Neural cell (in vitro differentiated cells): ENCODE data around the gene GLRA2. TPM values are rescaled to one million over a fixed set of nuclear protein-coding genes. Genes with fewer than 3 reads are reported as not detected.
"Not testable (repeated sequence)": the region's sequence is repeated elsewhere in the genome, so short reads cannot be mapped to it uniquely, and the experiment has no call there.

Experiments
- H2AFZ ChIP-seq: fragments of 200-600, 300-800 bp; sonication (generic), shearing (Covaris generic); 2 replicates; pipeline ENCODE4 v1.6.0; 2014; ENCODE audit warnings: low read depth, mild to moderate bottlenecking, antibody characterized with exemption, low read length, moderate library complexity
- H3F3A ChIP-seq: fragments of 200-600 bp; shearing (Covaris generic); 2 replicates; pipeline ENCODE4 v1.6.1; 2016; ENCODE audit warnings: mild to moderate bottlenecking, moderate library complexity, mixed read lengths, antibody characterized with exemption, low read length; ENCODE audit not compliant: insufficient read depth, poor library complexity, severe bottlenecking
- H3K27ac ChIP-seq: fragments of 200-600, 300-800 bp; sonication (generic), shearing (Covaris generic); 2 replicates; pipeline ENCODE4 v1.5.1; 2014; ENCODE audit warnings: mild to moderate bottlenecking, low read length, moderate library complexity
- H3K27me3 ChIP-seq: fragments of 300-800, 200-600 bp; sonication (generic), shearing (Covaris generic); 2 replicates; pipeline ENCODE4 v1.6.0; 2014; ENCODE audit warnings: mild to moderate bottlenecking, low read depth, low read length, moderate library complexity; ENCODE audit not compliant: insufficient read depth
- H3K36me3 ChIP-seq: fragments of 300-800, 200-600 bp; sonication (generic), shearing (Covaris generic); 2 replicates; pipeline ENCODE4 v1.5.1; 2014; ENCODE audit warnings: mild to moderate bottlenecking, antibody characterized with exemption, low read length, moderate library complexity; ENCODE audit not compliant: insufficient read depth
- H3K4me2 ChIP-seq: fragments of 300-800, 200-600 bp; sonication (generic), shearing (Covaris generic); 2 replicates; pipeline ENCODE4 v1.6.0; 2014; ENCODE audit warnings: mild to moderate bottlenecking, low read length
- H3K4me3 ChIP-seq: fragments of 300-800, 200-600 bp; sonication (generic), shearing (Covaris generic); 2 replicates; pipeline ENCODE4 v1.5.1; 2014; ENCODE audit warnings: mild to moderate bottlenecking, low read length, moderate library complexity
- H3K79me2 ChIP-seq: fragments of 200-600 bp; shearing (Covaris generic); replicated peaks from 2 replicates; pipeline ENCODE4 v1.6.0; 2014; ENCODE audit warnings: mild to moderate bottlenecking, low read length, moderate library complexity; ENCODE audit not compliant: insufficient read depth
- H3K9ac ChIP-seq: fragments of 300-800, 200-600 bp; sonication (generic), shearing (Covaris generic); 2 replicates; pipeline ENCODE4 v1.6.1; 2016; ENCODE audit warnings: mild to moderate bottlenecking, low read length, mixed read lengths
- H3K9me2 ChIP-seq: fragments of 200-600 bp; shearing (Covaris generic); 2 replicates; pipeline ENCODE4 v1.6.1; 2016; ENCODE audit warnings: mild to moderate bottlenecking, low read length, mixed read lengths; ENCODE audit not compliant: insufficient read depth
- H3K9me3 ChIP-seq: fragments of 200-600, 300-800 bp; sonication (generic), shearing (Covaris generic); 2 replicates; pipeline ENCODE4 v1.6.1; 2016; ENCODE audit warnings: mild to moderate bottlenecking, mixed run types, low read length, moderate library complexity, mixed read lengths
- H4K20me1 ChIP-seq: fragments of 200-600 bp; shearing (Covaris generic); 2 replicates; pipeline ENCODE4 v1.6.1; 2016; ENCODE audit warnings: mild to moderate bottlenecking, mixed run types; ENCODE audit not compliant: insufficient read depth
- EP300 ChIP-seq: fragments of 450-650 bp; conservative IDR thresholded peaks from 2 replicates; pipeline ENCODE4 v1.6.1; 2014; ENCODE audit warnings: antibody characterized with exemption, mild to moderate bottlenecking, moderate library complexity; ENCODE audit not compliant: poor library complexity, severe bottlenecking
- EZH2 ChIP-seq: fragments of 200-600, 300-800 bp; shearing (Covaris generic), sonication (generic); IDR thresholded peaks from 2 replicates; pipeline ENCODE4 v1.6.1; 2014; ENCODE audit warnings: antibody characterized with exemption, low read length, borderline replicate concordance, mild to moderate bottlenecking; ENCODE audit not compliant: insufficient read depth, poor library complexity, severe bottlenecking
- MXI1 ChIP-seq: fragments of 450-650 bp; conservative IDR thresholded peaks from 2 replicates; pipeline ENCODE4 v1.6.1; 2014; ENCODE audit warnings: antibody characterized with exemption, mild to moderate bottlenecking; ENCODE audit not compliant: poor library complexity, severe bottlenecking
- POLR2AphosphoS5 ChIP-seq: IDR thresholded peaks from 2 replicates; pipeline ENCODE4 v1.6.1; 2012
- RAD21 ChIP-seq: fragments of 450-650 bp; conservative IDR thresholded peaks from 2 replicates; pipeline ENCODE4 v1.6.1; 2014; ENCODE audit warnings: antibody characterized with exemption, mild to moderate bottlenecking, moderate library complexity
- SMC3 ChIP-seq: fragments of 450-650 bp; conservative IDR thresholded peaks from 2 replicates; pipeline ENCODE4 v1.6.1; 2014; ENCODE audit warnings: antibody characterized with exemption, mild to moderate bottlenecking, moderate library complexity; ENCODE audit not compliant: poor library complexity
- TAF1 ChIP-seq: IDR thresholded peaks from 2 replicates; pipeline ENCODE4 v1.6.1; 2012; ENCODE audit warnings: low read depth
- polyA plus RNA-seq: library from polyadenylated mRNA; depleted of rRNA; stranded (reverse); fragments of >200 nt; gene quantifications from 2 replicates; pipeline ENCODE4 v1.2.3, GENCODE V29; 2014
- TF ChIP-seq, protein P1 (sequence below): fragments of 450-650 bp; IDR thresholded peaks from 2 replicates; pipeline ENCODE4 v1.5.1; 2014; ENCODE audit warnings: antibody characterized with exemption, mild to moderate bottlenecking, moderate library complexity; ENCODE audit not compliant: poor library complexity, severe bottlenecking
- TF ChIP-seq, protein P2 (sequence below): IDR thresholded peaks from 2 replicates; pipeline ENCODE4 v1.6.1; 2012; ENCODE audit warnings: borderline replicate concordance

GLRA2 gene
- polyA plus RNA-seq, 1 donor from 2014 or later = 18.6 TPM

DNA sequence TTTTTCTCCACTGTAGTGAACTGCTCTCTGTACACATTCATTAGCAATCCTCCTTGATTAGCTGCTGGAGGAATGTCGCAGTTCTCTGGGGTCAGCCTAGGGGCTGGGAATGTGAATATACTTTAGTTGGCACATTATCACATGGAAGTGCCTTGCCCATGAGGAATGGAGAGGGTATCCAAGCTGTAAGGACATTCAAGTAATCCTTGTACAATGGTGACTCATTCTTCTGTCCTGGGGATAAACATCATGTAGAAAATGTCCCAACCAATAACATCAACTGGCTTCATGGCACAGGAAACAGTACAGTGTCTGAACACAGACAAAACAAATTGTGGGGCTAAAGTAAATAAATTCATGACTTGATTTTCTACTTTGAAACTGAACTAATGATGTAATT lies 147.1 kb downstream of the GLRA2 start:
- no peak for TF ChIP-seq EZH2
- TF ChIP-seq MXI1 = no peak
- no peak for TF ChIP-seq SMC3
- TF ChIP-seq, protein P1, sequence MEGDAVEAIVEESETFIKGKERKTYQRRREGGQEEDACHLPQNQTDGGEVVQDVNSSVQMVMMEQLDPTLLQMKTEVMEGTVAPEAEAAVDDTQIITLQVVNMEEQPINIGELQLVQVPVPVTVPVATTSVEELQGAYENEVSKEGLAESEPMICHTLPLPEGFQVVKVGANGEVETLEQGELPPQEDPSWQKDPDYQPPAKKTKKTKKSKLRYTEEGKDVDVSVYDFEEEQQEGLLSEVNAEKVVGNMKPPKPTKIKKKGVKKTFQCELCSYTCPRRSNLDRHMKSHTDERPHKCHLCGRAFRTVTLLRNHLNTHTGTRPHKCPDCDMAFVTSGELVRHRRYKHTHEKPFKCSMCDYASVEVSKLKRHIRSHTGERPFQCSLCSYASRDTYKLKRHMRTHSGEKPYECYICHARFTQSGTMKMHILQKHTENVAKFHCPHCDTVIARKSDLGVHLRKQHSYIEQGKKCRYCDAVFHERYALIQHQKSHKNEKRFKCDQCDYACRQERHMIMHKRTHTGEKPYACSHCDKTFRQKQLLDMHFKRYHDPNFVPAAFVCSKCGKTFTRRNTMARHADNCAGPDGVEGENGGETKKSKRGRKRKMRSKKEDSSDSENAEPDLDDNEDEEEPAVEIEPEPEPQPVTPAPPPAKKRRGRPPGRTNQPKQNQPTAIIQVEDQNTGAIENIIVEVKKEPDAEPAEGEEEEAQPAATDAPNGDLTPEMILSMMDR = no peak
- no peak for TF ChIP-seq TAF1
- TF ChIP-seq EP300 = no peak
- TF ChIP-seq POLR2AphosphoS5 = no peak
- TF ChIP-seq RAD21 = no peak
- TF ChIP-seq, protein P2, sequence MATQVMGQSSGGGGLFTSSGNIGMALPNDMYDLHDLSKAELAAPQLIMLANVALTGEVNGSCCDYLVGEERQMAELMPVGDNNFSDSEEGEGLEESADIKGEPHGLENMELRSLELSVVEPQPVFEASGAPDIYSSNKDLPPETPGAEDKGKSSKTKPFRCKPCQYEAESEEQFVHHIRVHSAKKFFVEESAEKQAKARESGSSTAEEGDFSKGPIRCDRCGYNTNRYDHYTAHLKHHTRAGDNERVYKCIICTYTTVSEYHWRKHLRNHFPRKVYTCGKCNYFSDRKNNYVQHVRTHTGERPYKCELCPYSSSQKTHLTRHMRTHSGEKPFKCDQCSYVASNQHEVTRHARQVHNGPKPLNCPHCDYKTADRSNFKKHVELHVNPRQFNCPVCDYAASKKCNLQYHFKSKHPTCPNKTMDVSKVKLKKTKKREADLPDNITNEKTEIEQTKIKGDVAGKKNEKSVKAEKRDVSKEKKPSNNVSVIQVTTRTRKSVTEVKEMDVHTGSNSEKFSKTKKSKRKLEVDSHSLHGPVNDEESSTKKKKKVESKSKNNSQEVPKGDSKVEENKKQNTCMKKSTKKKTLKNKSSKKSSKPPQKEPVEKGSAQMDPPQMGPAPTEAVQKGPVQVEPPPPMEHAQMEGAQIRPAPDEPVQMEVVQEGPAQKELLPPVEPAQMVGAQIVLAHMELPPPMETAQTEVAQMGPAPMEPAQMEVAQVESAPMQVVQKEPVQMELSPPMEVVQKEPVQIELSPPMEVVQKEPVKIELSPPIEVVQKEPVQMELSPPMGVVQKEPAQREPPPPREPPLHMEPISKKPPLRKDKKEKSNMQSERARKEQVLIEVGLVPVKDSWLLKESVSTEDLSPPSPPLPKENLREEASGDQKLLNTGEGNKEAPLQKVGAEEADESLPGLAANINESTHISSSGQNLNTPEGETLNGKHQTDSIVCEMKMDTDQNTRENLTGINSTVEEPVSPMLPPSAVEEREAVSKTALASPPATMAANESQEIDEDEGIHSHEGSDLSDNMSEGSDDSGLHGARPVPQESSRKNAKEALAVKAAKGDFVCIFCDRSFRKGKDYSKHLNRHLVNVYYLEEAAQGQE = no peak
- no peak overlapping the region for H2AFZ ChIP-seq
- H3K9me2 ChIP-seq = no peaks in the 10 kb centered on the region
- H3K27ac ChIP-seq = no peak overlapping the region
- no peaks in the 10 kb centered on the region for H4K20me1 ChIP-seq
- H3F3A ChIP-seq = no peaks in the 10 kb centered on the region
- no peak overlapping the region for H3K9ac ChIP-seq
- no peaks in the 10 kb centered on the region for H3K27me3 ChIP-seq
- H3K4me2 ChIP-seq = no peak overlapping the region
- no peaks in the 10 kb centered on the region for H3K79me2 ChIP-seq
- H3K9me3 ChIP-seq = no peaks in the 10 kb centered on the region
- H3K4me3 ChIP-seq = no peak overlapping the region
- H3K36me3 ChIP-seq = no peaks in the 10 kb centered on the region

DNA sequence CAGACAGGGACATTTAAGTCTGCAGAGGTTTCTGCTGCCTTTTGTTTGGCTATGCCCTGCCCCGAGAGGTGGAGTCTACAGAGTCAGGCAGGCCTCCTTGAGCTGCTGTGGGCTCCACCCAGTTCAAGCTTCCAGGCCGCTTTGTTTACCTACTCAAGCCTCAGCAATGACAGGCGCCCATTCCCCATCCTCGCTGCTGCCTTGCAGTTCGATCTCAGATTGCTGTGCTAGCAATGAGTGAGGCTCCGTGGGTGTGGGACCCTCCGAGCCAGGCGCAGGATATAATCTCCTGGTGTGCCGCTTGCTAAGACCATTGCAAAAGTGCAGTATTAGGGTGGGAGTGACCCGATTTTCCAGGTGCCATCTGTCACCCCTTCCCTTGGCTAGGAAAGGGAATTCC lies 159.0 kb downstream of the GLRA2 start:
- not testable (repeated sequence) for H3K9ac ChIP-seq, H3K4me2 ChIP-seq

DNA sequence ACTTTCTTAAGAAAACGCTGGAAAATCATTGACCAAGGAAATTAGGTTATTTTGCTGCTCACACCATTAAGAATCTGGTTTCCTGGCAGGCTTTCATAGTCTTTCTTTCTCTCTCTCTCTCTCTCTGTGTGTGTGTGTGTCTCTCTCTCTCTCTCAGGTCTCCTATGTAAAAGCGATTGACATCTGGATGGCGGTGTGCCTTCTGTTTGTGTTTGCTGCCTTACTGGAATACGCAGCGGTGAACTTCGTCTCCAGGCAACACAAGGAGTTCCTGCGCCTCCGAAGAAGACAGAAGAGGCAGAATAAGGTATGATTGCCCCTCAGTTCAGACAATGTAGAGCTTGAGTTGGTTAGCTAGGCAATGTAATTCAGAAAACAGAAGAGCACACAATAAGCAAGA lies 161.2 kb downstream of the GLRA2 start:
- no peaks in the 10 kb centered on the region for H3K27me3 ChIP-seq

More for the DNA sequence above, 159.0 kb downstream of the GLRA2 start:
- not testable (repeated sequence) for H3K9me2 ChIP-seq, H3F3A ChIP-seq, H3K36me3 ChIP-seq, H3K9me3 ChIP-seq, H3K27ac ChIP-seq, H2AFZ ChIP-seq, H3K79me2 ChIP-seq, H3K27me3 ChIP-seq, H4K20me1 ChIP-seq, H3K4me3 ChIP-seq

More for the DNA sequence above, 161.2 kb downstream of the GLRA2 start:
- no peaks in the 10 kb centered on the region for H3K79me2 ChIP-seq
- H3K4me3 ChIP-seq = no peak overlapping the region
- no peaks in the 10 kb centered on the region for H3K9me3 ChIP-seq
- no peaks in the 10 kb centered on the region for H3F3A ChIP-seq
- H3K9ac ChIP-seq = no peak overlapping the region
- TF ChIP-seq POLR2AphosphoS5 = no peak
- TF ChIP-seq EP300 = no peak
- TF ChIP-seq TAF1 = no peak
- no peak for TF ChIP-seq MXI1
- TF ChIP-seq, protein P2 = no peak
- TF ChIP-seq EZH2 = no peak
- TF ChIP-seq, protein P1 = no peak
- TF ChIP-seq SMC3 = no peak
- H2AFZ ChIP-seq = no peak overlapping the region
- H3K4me2 ChIP-seq = no peak overlapping the region
- no peaks in the 10 kb centered on the region for H4K20me1 ChIP-seq
- no peak overlapping the region for H3K27ac ChIP-seq
- H3K9me2 ChIP-seq = no peaks in the 10 kb centered on the region
- no peaks in the 10 kb centered on the region for H3K36me3 ChIP-seq
